B cell (primary cell): Measurements from ENCODE around the gene PLEKHM3. TPM values are rescaled to one million over a fixed set of nuclear protein-coding genes. Genes with fewer than 3 reads are reported as not detected.

Experiments
- ATAC-seq: fragments of 200-7000 bp; cut with Tn5 transposase; one replicate; pipeline ENCODE4 v1.10.0; 2021; ENCODE audit warnings: low read depth, mild to moderate bottlenecking, moderate number of reproducible peaks, moderate library complexity
- CTCF ChIA-PET: fragments of 350-600 bp; sonication (Branson Sonifier 250); formaldehyde crosslinking; loops from one replicate; lab custom pipeline; 2021; ENCODE audit warnings: antibody characterized with exemption, inconsistent platforms; lab: Charles Lee
- POLR2A ChIA-PET: fragments of 350-600 bp; sonication (Branson Sonifier 250); formaldehyde crosslinking; loops from one replicate; lab custom pipeline; 2021; ENCODE audit warnings: antibody characterized with exemption; lab: Charles Lee
- DNase-seq: peaks from one replicate; pipeline ENCODE4 v3.0.0; 2013
- H2AFZ ChIP-seq: 2 replicates; pipeline ENCODE4 v1.6.1; 2012; ENCODE audit warnings: mild to moderate bottlenecking, low read depth, low read length; ENCODE audit not compliant: insufficient read depth, poor library complexity, severe bottlenecking
- H3K27ac ChIP-seq, 2 donors: 1 replicate in 1 of 2; 2 replicates in 1 of 2; pipeline ENCODE4 v1.5.1; 2012 to 2013; ENCODE audit warnings: low read length in 2 of 2, mild to moderate bottlenecking in 2 of 2, moderate library complexity in 1 of 2
- H3K27me3 ChIP-seq, 4 experiments: fragments of 200-600 bp in 1 of 4; sonication (generic) in 1 of 4; replicated peaks in 1 of 4; 1 replicate in 2 of 4; 2 replicates in 2 of 4; pipeline versions ENCODE4 v1.6.1 to v1.7.0; 2013 to 2016; ENCODE audit warnings: low read length in 3 of 4, mild to moderate bottlenecking in 2 of 4, mixed read lengths in 1 of 4, moderate library complexity in 1 of 4; ENCODE audit not compliant: insufficient read depth in 4 of 4, control insufficient read depth in 3 of 4; ENCODE audit errors: control extremely low read depth in 1 of 4
- H3K36me3 ChIP-seq, 2 experiments: replicated peaks in 1 of 2; 1 replicate in 1 of 2; 2 replicates in 1 of 2; pipeline versions ENCODE4 v1.6.1 to v1.7.1; 2013; ENCODE audit warnings: low read length in 1 of 2; ENCODE audit not compliant: insufficient read depth in 2 of 2, control insufficient read depth in 1 of 2; ENCODE audit errors: control extremely low read depth in 1 of 2, extremely low read depth in 1 of 2
- H3K4me1 ChIP-seq, 2 donors: fragments of 200-600 bp in 1 of 2; sonication (generic) in 1 of 2; 1 replicate in 1 of 2; 2 replicates in 1 of 2; pipeline versions ENCODE4 v1.5.1 to v1.6.1; 2013 to 2017; ENCODE audit warnings: low read length in 2 of 2; ENCODE audit not compliant: control insufficient read depth in 2 of 2, insufficient read depth in 2 of 2
- H3K4me2 ChIP-seq: replicated peaks from 2 replicates; pipeline ENCODE3; 2012; ENCODE audit warnings: mild to moderate bottlenecking, low read depth, low read length; ENCODE audit not compliant: poor library complexity, severe bottlenecking
- H3K4me3 ChIP-seq, 5 experiments: fragments of 200-600 bp in 1 of 5; sonication (generic) in 1 of 5; 1 replicate in 3 of 5; 2 replicates in 2 of 5; pipeline versions ENCODE4 v1.5.1 to v1.7.0; 2011 to 2016; ENCODE audit warnings: low read length in 4 of 5, mild to moderate bottlenecking in 4 of 5, low read depth in 2 of 5, control low read depth in 1 of 5, moderate library complexity in 1 of 5; ENCODE audit not compliant: insufficient read depth in 1 of 5; ENCODE audit errors: control extremely low read depth in 1 of 5, extremely low read depth in 1 of 5
- H3K79me2 ChIP-seq: fragments of 200-600 bp; sonication (generic); one replicate; pipeline ENCODE4 v1.6.0; 2016; ENCODE audit warnings: low read length; ENCODE audit not compliant: control insufficient read depth, insufficient read depth
- H3K9ac ChIP-seq: fragments of 200-600 bp; sonication (generic); 2 replicates; pipeline ENCODE4 v1.6.1; 2017; ENCODE audit warnings: mild to moderate bottlenecking, low read length, moderate library complexity
- H3K9me3 ChIP-seq, 3 donors: one replicate each; pipeline versions ENCODE4 v1.6.1 to v1.7.1; 2013; ENCODE audit warnings: low read length in 2 of 3; ENCODE audit not compliant: control insufficient read depth in 2 of 3, insufficient read depth in 1 of 3; ENCODE audit errors: control extremely low read depth in 1 of 3
- H4K20me1 ChIP-seq: 2 replicates; pipeline ENCODE4 v1.6.0; 2012; ENCODE audit warnings: mild to moderate bottlenecking, low read length; ENCODE audit not compliant: insufficient read depth, control insufficient read depth, poor library complexity, severe bottlenecking
- H3K27ac Mint-ChIP-seq: one replicate; pipeline ENCODE4 v1.8.0; 2021; ENCODE audit warnings: mixed read lengths
- H3K27me3 Mint-ChIP-seq: one replicate; pipeline ENCODE4 v1.8.0; 2021; ENCODE audit warnings: mixed read lengths
- H3K4me1 Mint-ChIP-seq: one replicate; pipeline ENCODE4 v1.8.0; 2021; ENCODE audit warnings: mixed read lengths
- H3K4me3 Mint-ChIP-seq: one replicate; pipeline ENCODE4 v1.8.0; 2021; ENCODE audit warnings: mixed read lengths
- H3K9me3 Mint-ChIP-seq: one replicate; pipeline ENCODE4 v1.8.0; 2022; ENCODE audit warnings: mixed read lengths; ENCODE audit not compliant: insufficient read depth
- EZH2 ChIP-seq: IDR thresholded peaks from 2 replicates; pipeline ENCODE4 v1.6.1; 2012; ENCODE audit warnings: borderline replicate concordance, low read depth, mild to moderate bottlenecking, moderate library complexity, low read length; ENCODE audit not compliant: insufficient read depth, poor library complexity, severe bottlenecking
- WGBS: methylation state at CpG from one replicate; pipeline ENCODE4 v1.1.5; 2013; ENCODE audit warnings: missing lambda C conversion rate; ENCODE audit not compliant: insufficient coverage; 5-methylcytosine and 5-hydroxymethylcytosine counted together
- intact Hi-C: fragments of 100-400 bp; cut with micrococcal nuclease; formaldehyde crosslinking; loops from one replicate; pipeline ENCODE4 v1.10.0; 2022
- polyA plus RNA-seq: library from polyadenylated mRNA; depleted of rRNA; stranded (reverse); fragments of >200 nt; gene quantifications from 2 replicates; pipeline ENCODE4 v1.2.3, GENCODE V29; 2012
- total RNA-seq, 2 donors: library from RNA; stranded (reverse); fragments of 120-200 nt in 1 of 2; gene quantifications; 1 replicate in 1 of 2; 2 replicates in 1 of 2; pipeline versions ENCODE4 v1.2.3 to v1.2.4, GENCODE V29; 2013 to 2022
- TF ChIP-seq, protein P1 (sequence below): fragments of 200-600 bp; IDR thresholded peaks from one replicate; pipeline ENCODE4 v1.8.0; 2022; ENCODE audit warnings: antibody characterized with exemption, mild to moderate bottlenecking

Gene PLEKHM3
- total and polyA plus RNA-seq, 2 donors (not counting 1 experiment from before 2014, with no cell fraction given) = 4.0 to 17.7 TPM

DNA sequence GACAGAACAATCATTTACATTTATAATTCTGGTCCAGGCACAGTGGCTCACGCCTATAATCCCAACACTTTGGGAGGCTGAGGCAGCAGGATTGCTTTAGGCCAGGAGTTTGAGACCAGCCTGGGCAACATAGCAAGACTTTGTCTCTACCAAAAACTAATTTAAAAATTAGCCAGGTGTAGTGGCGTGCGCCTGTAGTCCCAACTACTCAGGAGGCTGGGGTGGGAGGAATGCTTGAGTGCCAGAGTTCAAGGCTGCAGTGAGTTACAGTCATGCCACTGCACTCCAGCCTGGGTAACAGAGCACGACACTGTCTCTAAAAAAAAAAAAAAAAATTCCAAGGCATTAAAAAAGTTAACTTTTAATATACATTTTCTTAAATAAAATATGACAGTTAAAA lies 88.1 kb downstream of the PLEKHM3 start:
- POLR2A ChIA-PET = no interaction called here
- intact Hi-C loops = no loop called here
- DNase-seq (no peak), ATAC-seq (no peak)
- H3K9me3 Mint-ChIP-seq = no peaks in the 10 kb centered on the region
- no peak overlapping the region for H3K4me2 ChIP-seq
- H3K4me1 ChIP-seq = no peaks in the 10 kb centered on the region
- H4K20me1 ChIP-seq = no peaks in the 10 kb centered on the region
- H3K4me3 Mint-ChIP-seq = no peak overlapping the region
- no peak overlapping the region for H3K4me3 ChIP-seq
- H2AFZ ChIP-seq = no peak overlapping the region
- H3K27ac Mint-ChIP-seq = no peak overlapping the region
- CTCF ChIA-PET = no interaction called here
- no peaks in the 10 kb centered on the region for H3K27me3 ChIP-seq
- TF ChIP-seq, protein P1, sequence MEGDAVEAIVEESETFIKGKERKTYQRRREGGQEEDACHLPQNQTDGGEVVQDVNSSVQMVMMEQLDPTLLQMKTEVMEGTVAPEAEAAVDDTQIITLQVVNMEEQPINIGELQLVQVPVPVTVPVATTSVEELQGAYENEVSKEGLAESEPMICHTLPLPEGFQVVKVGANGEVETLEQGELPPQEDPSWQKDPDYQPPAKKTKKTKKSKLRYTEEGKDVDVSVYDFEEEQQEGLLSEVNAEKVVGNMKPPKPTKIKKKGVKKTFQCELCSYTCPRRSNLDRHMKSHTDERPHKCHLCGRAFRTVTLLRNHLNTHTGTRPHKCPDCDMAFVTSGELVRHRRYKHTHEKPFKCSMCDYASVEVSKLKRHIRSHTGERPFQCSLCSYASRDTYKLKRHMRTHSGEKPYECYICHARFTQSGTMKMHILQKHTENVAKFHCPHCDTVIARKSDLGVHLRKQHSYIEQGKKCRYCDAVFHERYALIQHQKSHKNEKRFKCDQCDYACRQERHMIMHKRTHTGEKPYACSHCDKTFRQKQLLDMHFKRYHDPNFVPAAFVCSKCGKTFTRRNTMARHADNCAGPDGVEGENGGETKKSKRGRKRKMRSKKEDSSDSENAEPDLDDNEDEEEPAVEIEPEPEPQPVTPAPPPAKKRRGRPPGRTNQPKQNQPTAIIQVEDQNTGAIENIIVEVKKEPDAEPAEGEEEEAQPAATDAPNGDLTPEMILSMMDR = no peak
- TF ChIP-seq EZH2 = no peak
- H3K36me3 ChIP-seq = peaks cover 0 to 3% of the 10 kb centered on the region in 2 experiments
- 100% methylated on average over 3 of the region's 4 CpGs for whole genome bisulfite sequencing
- no peaks in the 10 kb centered on the region for H3K9me3 ChIP-seq
- no peaks in the 10 kb centered on the region for H3K79me2 ChIP-seq
- no peaks in the 10 kb centered on the region for H3K4me1 Mint-ChIP-seq
- H3K27ac ChIP-seq = no peak overlapping the region
- no peaks in the 10 kb centered on the region for H3K27me3 Mint-ChIP-seq
- no peak overlapping the region for H3K9ac ChIP-seq

DNA sequence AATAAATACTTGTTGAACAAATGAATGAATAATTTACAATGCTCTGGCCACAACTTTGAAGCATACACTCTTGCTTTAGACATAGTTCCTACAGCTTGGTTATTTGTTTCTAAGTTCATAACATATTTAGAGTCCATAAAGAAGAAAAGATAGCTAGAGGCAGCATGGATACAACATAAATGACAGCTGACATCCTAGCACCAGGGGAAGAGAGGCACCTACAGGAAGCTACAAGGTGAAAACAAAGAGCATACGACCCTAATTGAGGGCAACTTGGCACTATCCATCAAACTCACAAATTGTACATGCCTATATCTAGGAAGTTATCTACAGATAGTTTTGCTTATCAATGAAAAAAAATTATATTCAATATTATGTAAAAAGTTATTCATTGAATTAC lies 88.9 kb downstream of the PLEKHM3 start:
- no peak overlapping the region for H3K27ac Mint-ChIP-seq
- peaks cover 0 to 3% of the 10 kb centered on the region in 2 experiments for H3K36me3 ChIP-seq
- H3K4me3 Mint-ChIP-seq = no peak overlapping the region
- no CpG with 5 or more reads among the region's 1 CpG for WGBS
- H3K27me3 Mint-ChIP-seq = no peaks in the 10 kb centered on the region
- ChIA-PET POLR2A (no interaction called here), CTCF (no interaction called here)
- no peaks in the 10 kb centered on the region for H3K9me3 ChIP-seq
- H3K9me3 Mint-ChIP-seq = no peaks in the 10 kb centered on the region
- no peaks in the 10 kb centered on the region for H3K4me1 ChIP-seq
- DNase-seq = no peak
- no peak overlapping the region for H3K27ac ChIP-seq
- H4K20me1 ChIP-seq = no peaks in the 10 kb centered on the region
- no peaks in the 10 kb centered on the region for H3K79me2 ChIP-seq
- no peak overlapping the region for H3K9ac ChIP-seq
- H3K4me3 ChIP-seq = no peak overlapping the region
- no peaks in the 10 kb centered on the region for H3K4me1 Mint-ChIP-seq
- intact Hi-C loops = no loop called here
- no peak overlapping the region for H2AFZ ChIP-seq
- TF ChIP-seq, protein P1 = no peak
- no peak for TF ChIP-seq EZH2
- H3K4me2 ChIP-seq = no peak overlapping the region
- ATAC-seq = no peak
- H3K27me3 ChIP-seq = no peaks in the 10 kb centered on the region
